Gastrocnemius medialis (tissue), 4 donors: ENCODE measurements around the gene UNC5C.

Experiments
- CTCF ChIP-seq, 5 experiments: fragments of 450-650 bp in 3 of 5; fragments of 200-600 bp in 2 of 5; sonication (generic) in 2 of 5; IDR thresholded peaks in 4 of 5; conservative IDR thresholded peaks in 1 of 5; 1 replicate in 4 of 5; 2 replicates in 1 of 5; pipeline ENCODE4 v1.5.1; 2016 to 2019; ENCODE audit warnings: antibody characterized with exemption in 5 of 5, mild to moderate bottlenecking in 3 of 5, moderate library complexity in 3 of 5
- POLR2A ChIP-seq, 2 donors: fragments of 450-650 bp; IDR thresholded peaks; one replicate each; pipeline ENCODE4 v1.6.1; 2017; ENCODE audit warnings: antibody characterized with exemption in 2 of 2, mild to moderate bottlenecking in 2 of 2, moderate library complexity in 2 of 2

GRCh38 chr4:95529946-95530345, 18.8 kb downstream of the UNC5C start:
- TF ChIP-seq CTCF (IDR thresholded peaks at IDR 0.05 in 4 of 5, conservative IDR thresholded peaks at IDR 0.05 in 1 of 5) (no peak), POLR2A (IDR thresholded peaks at IDR 0.05) (no peak)
